SH-SY5Y (cell line): Measurements from ENCODE around the gene P2RY12.

Experiments
- GATA2 ChIP-seq: IDR thresholded peaks from 2 replicates; pipeline ENCODE4 v1.6.1; 2011; ENCODE audit warnings: mild to moderate bottlenecking, low read depth, low read length
- GATA3 ChIP-seq: IDR thresholded peaks from 2 replicates; pipeline ENCODE4 v1.6.1; 2011; ENCODE audit warnings: low read depth, mild to moderate bottlenecking, low read length, moderate library complexity

The P2RY12 gene

DNA sequence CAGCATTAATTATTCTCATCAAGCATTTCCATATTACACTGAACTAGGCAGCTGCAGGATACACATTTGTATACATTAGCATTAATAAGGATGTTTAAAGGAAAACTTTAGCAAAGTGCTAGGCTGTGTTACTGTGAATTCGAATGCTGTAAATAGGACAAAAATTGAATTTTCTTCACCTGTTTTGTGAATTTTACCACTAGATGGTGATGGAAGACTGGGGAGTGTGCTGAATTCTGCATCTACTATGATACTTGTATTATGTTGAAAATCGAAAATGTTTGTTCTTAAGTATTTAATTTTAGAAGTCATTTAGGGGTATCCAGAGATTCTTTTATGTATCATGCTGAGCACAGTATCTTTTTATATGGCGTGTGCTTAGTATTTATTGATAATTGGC lies 93.9 kb downstream of the P2RY12 start:
- TF ChIP-seq GATA3 (no peak), GATA2 (no peak)

DNA sequence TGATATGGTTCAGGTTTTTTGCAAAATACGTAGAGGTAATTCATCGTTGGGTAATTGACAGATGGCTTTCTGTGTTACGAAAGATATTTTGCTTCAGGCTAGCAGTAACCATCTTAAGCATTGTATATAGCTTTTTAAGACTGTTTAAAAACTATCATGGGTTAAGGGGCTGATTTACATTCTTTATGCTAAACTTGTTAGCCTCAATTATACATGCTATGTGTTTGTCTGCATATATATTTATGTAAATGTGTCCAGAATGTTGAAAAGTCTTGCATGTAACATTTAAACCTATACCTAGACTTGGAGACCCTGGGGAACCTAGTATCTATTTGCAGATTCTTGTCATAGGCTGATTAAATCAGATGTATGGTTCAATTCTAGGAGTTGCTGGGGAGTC lies 95.1 kb downstream of the P2RY12 start:
- TF ChIP-seq GATA2 = no peak
- no peak for TF ChIP-seq GATA3
